CD4-positive, alpha-beta T cell treated with Interferon alpha-2 for 1 hour (primary cell): ENCODE results near the gene NR2F2.

Experiments used
- DNase-seq, 2 donors: peaks; one replicate each; pipeline ENCODE4 v3.0.0-alpha.2; 2020 to 2022

NR2F2 gene

DNA sequence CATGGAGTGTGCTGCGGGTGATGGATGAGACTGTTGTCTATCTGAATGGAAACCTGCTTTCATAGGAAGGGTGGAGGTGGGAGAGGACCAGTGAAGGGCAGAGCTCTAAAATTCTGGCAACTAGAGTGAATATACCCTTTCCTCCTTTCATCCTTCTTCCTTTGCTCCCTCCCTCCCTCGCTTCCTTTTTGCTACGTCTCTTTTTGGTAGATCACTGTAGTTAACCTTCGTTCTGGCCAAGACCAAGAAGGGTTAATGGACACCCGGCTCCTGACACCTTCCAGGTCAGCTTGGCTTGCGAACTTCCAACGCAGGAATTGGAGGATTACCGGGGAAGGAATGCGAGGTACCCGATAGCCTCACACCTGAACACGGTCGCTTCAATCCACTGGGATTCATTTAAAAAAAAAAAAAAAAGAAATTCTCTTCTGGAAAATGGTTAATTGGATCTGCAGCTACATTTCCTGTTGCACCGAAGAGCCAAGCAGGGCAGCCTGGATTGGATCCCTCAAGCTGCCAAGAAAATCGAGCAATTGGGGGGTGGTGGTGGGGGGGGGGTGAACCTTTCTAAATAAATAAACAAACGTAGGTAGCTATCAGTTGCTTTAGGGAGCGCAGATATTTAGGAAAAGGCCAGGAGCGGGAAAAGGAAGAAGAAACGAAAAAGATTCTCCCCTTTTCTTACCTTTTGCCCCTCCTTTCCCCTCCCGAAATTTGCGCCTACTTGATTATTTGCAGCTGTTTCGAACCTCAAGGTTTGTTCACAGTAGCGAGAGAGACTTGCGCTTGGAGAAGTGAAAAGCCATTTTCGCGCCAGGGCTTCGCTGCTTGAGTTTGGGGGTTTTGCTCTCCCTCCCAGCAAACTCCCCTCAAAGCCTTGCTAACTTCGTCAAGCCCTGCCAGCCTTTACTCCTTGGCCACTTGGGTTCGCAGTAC is 9.5 kb upstream of the NR2F2 start:
- no peak for DNase-seq

DNA sequence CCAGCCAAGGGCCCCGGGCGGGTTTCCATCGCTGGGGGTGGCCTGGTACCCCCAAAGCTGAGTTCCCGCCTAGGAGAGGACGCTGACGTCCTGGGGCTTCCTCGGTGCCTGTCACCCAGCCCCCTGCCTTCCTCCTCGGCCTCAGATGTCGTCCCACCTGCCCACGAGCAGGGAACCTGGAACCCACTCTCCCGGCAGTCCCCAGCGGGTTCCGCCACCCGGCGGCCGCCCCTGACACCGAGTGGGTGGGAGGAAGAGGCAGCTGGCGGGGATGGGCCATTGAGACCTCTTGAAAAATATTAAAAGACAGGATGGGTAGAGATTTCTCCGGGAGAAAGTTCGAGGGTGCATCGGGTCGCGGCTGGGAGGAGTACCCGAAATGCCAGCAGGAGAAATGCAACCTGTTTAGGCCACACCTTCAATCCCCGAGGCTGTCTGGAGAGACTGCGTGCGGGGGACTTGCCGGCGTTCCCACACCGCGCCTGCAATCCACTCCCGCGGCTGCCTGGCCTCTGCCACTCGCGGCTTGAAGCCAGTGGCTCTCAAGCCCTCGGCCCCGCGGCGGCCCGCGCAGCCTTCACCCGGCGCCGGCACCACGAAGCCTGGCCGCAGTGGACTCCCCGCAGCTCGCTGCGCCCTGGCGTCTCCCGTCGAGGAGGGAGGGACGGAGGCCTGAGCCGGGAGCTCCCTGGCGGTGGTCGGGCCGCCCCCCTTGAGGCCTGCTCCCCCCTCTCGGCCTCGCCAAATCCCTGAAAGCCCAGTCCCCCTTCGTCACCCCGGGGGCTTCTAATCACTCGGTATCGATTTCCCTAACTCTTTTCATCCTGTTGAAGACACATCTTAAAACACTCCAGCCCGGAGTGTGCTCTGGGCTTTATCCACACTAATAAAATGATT is 8.6 kb upstream of the NR2F2 start:
- DNase-seq, result no peak

DNA sequence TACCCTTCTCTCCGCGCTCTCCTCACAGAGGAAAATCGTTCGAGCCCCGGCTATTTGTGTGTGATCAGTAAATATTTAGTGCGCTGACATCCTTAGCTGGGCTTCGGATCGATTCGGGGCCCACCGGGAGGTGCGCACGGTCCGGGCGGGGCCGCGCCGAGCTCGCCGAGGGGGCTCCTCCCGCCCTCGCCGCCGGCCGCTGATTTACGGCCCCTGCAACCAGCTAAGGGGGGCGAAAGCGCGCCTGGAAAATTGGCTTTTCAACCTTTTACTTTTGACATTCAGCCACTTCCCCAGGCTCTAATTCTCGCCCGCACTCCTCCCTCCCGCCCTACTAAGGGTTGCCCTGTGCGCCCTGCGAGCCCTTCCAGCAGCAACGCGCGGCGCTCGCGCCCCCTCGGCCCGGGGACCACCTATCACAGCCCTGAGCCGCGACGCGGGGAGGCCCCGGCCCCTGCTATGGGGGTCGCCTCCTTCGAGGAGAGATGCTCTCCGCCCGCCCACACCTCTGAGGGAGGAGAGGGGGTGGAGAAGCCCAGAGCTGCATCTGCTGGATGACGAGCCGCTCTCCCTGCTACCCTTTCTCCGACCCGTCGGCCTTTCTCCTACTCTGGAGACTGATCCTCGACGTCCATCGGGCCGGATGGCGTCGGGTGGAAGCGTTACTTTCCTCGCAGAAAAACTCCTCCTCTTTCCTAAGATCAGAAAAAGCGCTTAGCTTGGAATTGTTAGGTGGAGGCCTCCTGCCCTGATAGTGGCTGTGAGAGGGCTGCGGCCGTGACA is 7.8 kb upstream of the NR2F2 start:
- DNase-seq, result no peak

DNA sequence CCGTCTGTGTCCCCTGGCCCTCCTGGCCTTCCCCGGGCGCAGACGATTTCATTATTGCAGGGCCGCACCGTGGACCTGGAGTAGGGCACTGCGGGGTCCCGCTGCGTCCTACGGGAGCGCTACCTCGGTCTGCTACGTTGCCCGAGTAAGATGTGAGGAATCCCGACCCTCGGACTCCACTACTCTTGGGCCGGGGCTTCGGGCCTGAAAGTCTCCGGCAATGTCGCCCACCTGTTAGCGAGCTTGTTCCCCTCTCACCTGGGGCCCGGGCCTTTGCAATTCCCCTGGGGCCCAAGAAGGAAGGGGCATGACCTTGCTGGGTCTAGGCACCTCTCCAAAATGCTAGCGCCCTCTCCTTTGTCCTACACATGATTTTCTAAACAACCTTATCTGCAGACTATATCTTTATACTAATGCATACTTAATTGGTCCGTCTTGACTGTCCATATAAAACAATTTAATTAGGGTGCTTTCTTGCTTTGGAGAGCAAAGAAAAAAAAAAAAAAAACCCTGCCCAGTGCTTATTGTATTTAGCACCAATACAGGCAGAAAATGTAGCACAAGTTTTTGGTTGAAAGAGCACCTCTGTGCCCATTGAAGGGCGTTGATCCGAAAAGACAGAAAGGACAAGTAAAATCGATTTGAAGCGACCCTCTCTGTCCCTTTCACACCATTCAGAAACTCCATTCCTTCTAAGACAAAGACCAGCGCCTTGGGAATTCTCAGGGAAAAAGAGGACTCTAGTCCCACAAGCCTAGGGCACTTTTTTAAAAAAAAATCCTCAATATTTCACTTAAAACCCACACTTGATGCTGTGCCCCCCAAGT is 7.0 kb upstream of the NR2F2 start:
- DNase-seq, result no peak

DNA sequence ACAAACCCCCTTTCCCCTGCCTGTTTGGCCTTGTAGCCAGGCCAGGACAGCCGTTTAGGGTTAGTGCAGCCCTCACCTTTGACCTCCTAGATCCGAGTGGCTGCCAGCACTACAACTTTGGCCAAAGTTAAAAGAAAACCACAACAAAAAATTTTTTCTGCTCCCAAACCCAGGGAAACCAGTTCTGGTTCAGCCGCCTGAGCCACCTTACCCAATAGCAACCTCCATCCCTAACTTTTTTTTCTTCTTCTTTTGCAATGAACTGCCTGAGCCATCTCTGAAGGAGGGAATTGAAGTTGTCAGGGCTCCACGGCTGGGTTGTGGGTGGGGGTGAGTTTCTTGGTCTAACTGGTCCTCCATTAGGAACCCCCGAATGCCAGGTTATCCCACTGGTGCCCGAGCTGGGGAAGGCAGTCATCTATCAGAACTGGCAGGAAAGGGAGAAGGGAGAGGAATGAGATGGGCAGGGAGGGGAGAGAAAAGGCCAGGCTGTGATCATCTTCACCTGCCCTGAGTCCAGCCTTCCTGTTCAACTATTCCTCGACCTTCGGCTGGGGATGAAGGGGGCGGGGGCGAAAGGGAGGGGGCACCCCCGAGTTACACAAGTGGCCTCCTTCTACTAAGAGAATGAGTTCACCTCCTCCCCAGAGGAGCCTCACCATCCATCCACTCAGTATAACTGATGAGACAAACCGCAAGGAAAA is 6.2 kb upstream of the NR2F2 start:
- DNase-seq, result no peak

DNA sequence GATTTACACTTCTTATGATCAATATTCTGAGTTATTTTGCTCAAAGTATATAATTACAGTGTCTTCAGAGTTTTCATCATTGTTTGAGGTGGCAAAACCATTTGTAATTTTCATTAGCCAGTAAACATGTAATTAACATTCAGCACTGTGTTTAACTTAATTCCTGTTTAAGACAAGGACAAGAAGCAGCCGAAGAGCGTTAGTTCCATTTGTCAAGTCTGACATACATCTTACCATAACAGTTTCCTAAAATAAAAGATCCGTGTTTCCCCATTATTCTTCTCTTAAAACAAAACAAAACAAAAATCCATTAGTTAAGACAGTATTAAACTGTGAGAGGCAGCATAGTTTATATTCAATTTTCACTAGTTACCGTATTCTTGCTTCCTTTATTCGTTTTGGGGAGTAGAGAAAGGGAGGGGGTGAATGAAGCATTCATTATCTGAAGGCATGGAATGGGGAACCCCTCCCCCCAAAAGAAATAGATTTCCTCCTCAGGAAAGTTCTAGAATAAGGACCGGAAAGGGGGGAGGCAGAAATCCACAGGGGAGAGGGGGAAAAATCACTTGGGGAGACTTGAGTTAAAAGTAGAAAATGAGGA is 5.5 kb upstream of the NR2F2 start:
- no peak for DNase-seq

DNA sequence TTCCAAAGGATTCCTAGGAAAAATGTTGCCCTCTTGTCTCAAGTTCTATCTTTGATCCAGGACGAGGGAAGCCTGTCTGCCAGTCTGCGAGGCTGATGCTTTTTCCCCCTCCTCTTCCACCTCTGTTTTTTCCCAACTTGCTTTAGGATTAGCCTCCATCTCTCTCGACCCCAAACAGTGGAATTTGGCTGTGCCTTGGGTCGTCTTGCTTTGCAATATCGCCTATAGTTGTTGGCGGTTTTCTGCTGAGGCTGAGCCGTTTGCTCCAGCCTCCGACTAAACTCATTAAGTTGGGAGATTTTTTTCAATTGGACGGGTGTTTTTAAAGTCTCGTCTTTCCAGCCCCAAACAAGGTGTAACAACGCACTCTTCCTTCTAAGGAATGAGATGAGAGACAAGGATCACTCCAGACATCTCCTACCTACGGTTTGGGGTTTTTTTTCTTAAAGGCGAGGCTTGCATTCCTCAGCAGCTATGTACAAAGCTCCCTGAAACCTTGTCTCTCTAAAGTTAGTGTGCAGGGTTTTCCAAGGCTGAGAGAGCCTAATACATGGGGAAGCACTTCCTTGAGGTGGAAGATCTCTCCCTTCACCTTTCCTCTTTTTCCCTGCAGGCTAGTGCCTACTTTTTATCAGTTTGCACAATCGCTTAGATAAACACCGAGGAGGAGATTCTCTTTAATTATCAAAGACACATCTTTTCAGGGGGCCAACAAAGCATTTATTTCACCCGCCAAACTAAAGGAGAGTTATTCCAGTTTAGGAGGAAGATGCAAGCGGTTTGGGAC is 4.8 kb upstream of the NR2F2 start:
- DNase-seq, result no peak

DNA sequence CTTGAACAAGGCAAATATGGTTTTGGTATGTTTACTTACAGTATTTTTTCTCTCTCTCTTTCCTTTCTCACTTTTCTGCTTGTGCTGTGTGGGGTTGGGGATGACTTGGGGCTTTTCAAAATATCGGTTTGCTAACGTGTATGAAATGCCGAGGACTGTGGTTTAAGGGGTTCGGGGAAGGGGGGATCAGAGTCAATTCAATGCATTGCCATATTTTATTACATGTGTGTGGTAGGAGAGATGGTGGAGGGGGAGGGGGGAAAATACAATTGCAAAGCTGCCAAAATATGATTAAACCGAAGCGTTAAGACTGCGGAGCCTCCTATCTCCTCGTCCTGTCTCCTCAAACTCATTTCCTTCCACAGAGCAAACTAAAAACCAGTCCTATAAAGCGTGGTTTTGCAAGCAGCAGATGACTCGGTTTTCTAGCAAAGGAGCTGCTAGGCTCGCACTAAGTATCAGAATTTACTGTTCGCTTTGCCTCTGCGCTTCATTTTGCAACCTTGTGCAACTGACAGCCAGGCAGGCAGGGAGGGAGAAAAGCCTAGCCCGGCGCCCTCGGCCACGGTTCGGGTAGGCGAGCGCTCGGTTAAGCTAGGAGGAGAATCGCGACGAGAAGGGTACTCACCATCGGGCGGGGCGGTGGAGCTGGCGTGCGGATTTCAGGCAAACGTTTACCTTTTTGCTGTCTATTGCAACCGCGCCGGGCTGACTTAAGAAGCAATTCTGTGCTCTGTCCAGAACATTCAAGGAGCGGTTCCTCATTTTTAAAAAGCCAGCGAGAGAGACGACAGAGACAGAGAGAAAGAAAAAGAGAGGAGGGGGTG is 4.0 kb upstream of the NR2F2 start:
- no peak for DNase-seq

DNA sequence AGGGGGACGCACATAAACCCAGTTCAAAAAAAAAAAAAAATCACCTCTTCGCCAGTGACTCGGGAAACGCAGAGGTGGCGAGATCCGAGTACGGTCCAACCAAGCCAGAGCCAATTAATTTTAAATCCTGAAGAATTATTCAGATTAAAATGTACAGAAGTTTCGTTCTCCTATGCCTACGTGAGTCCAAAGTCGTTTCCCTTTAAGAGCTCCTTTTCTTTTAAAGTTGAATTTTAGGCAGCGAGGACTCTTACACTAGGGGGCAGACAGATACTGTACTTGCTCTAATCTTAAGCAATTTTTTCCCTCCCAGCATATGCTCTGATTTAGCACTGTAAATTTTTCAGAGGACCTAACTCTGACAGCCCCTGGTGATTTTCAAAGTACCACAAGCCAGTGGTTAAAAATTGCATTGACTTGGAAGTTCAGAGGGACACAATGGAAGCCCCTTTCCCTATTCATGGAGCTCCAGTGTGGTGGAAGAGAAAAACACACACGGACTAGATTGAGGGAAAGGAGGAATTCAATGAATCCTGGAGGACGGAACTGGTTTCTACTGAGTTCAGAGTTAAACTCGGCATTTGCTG is 3.3 kb upstream of the NR2F2 start:
- DNase-seq, result no peak

DNA sequence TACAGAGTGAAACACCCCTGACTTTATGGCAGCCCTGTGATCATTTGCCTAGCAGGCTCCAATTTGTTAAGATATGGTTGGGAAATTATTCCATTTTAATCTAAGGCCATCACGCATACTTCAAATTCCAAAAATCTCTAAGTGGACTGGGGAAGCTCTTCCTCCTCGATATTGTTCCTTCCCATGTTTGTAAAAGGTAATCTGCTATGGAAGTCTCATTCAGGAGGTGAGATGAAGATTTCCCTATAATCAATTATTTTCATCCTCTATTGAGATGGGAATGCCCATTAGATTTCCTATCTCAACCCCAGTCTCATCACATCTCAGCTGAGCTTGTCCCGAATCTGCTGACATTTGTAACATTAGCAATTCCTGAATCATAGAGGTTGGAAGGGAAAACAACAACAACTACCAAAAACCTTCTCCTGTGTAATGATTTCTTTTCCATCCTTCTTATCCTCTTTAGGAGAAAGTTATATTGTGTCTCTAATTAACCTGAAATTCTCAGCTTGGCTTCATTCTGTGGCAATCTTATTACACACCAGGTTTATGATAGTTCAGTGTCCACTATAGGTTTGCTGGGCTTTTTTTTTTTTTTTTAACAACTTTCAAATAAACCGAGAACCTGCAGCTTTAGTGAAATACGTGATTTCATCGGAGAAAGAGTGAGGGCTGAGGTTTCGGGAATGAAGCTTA is 2.2 kb upstream of the NR2F2 start:
- DNase-seq, result no peak

DNA sequence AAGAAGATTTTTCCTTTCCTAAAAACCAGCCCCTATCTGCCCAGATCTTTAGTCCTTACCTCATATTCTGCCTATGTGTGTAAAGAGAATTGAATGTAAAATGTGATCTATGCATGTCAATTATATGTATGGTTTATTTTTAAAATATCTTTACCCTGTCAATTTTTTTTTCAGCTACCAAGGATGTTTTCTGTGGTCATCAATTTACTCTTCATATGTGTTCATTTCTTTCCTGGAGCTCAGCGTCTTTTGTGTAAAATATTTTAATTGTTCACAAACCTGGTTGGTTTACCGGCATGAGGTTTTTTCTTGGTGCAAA is 1.7 kb upstream of the NR2F2 start:
- DNase-seq, result no peak

DNA sequence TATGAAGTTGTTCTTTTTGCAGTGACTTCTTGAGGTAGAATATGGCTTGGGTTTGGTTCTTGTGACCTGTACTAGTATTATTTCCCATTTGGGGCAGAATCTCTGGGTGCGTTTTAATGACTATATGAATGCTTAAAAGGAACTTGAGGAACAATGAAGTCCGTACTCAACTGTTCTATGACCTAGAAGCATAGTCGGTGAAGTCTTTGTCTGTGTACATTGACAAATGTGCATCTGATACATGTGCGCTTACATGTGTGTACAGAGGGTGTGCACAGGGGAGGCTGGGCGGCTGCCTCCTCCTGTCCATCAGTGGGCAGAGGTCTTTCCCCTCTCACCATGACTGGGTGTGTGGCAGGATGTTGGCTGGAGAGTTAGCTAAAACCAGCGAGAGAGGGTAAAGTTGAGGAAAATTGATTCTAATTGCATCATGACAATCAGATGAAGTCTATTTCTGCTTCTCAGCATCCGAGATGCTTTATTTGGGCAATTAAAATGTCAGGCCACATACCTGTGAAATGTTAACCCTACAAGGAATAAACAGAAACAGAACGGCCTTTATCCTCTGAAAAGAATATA is 1.0 kb upstream of the NR2F2 start:
- DNase-seq, result no peak

DNA sequence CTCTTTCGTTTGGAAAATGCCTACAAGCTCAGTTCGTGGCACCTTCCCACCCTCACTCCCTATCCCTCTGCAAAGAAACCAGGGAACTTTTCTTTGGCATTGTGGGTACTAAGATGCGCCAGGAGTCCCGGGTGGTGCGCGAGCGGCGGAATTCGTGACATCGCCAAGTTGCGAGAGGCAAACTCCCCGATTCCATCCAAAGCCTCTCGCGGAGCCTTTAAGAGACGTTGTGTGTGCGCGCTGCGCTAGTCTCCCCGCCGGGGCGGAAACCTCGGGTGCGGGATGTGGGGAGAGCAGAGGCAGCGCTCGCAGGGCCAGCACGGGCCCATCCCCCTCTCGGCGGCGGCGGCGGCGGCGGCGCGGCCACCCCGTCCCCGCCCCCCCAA is 443 bp upstream of the NR2F2 start:
- no peak for DNase-seq

DNA sequence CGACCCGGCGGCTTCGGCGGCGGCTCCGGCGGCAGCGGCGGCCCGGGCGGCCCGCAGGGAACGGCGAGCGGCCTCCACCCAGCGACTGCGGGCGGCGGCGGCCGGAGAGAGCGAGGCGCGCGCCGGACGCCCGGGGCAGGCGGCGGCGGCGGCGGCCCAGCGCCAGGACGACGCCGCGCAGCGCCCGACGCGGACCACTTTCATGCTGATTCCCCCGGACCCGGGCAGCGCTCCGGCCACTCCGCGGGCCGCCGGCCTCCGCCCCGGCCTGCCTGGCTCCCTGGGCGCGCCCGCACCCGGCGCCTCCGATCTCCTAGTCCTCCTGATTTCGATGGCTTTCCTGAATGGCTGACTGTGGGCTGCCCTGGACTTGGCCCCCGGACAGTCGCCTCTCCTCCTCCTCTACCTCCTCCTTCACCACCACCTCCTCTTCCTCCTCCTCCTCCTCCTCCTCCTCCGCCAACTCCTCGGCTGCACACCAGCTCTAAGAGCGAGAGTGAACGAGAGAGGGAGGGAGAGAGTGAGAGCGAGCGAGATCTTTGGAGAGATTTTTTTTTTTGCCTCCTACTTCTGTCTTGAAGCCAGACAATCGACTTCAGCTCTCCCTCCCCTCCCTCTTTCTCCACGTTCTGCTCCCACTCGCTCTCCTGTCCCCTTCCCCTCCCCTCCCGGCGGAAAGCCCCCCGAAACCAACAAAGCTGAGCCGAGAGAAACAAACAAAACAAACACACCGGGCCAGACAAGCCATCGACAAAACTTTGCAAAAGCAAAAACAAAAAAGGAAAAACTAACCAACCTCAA is 844 bp downstream of the NR2F2 start:
- no peak for DNase-seq

DNA sequence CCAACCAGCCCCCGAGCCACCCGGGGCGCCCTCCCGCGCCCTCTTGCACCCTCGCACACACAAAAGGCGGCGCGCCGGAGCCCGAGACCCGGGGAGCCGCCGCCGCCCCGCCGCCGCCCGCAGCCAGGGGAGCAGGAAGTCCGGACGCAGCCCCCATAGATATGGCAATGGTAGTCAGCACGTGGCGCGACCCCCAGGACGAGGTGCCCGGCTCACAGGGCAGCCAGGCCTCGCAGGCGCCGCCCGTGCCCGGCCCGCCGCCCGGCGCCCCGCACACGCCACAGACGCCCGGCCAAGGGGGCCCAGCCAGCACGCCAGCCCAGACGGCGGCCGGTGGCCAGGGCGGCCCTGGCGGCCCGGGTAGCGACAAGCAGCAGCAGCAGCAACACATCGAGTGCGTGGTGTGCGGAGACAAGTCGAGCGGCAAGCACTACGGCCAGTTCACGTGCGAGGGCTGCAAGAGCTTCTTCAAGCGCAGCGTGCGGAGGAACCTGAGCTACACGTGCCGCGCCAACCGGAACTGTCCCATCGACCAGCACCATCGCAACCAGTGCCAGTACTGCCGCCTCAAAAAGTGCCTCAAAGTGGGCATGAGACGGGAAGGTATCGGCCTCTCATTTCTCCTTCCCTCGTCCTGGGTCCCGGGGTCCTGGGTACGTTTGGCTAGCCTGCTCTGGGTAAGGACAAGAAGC is 1.6 kb downstream of the NR2F2 start:
- no peak for DNase-seq

DNA sequence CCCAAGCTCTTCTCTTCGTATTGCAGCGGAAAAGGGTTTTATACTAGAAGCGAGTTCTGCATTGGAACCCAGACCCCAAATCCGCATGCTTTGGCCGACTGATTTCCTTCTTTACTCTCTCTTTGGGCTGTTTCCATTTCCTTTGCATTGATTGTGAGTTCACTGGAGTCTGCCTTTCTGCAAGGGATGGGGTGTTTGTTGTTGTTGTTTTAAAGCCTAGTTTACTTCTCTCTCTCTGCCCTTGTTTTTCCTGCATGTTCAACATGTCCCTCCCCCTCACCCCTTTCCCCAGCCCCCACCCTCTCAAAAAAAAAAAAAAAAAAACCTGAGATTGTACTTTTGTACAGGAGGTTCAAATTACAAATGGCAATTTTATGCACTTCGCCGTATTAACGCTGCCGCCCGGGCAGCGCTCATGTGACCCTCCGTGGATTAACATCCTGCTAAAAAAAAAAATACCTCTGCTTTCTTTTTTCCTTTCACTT is 2.2 kb downstream of the NR2F2 start:
- no peak for DNase-seq
